Measurements from ENCODE around the gene RHOXF1. TPM values are rescaled to one million over a fixed set of nuclear protein-coding genes. Genes with fewer than 3 reads are reported as not detected.
A peak's percentile ranks its signal among the peaks of the same experiment; 100 is the strongest.
"Not testable (repeated sequence)": the region's sequence is repeated elsewhere in the genome, so short reads cannot be mapped to it uniquely, and the experiment has no call there.

Gene RHOXF1
- total and polyA plus RNA-seq, 12 donors: 0.38 to 1.2 (median 0.44) TPM; not detected in 8

GRCh38 chrX:120087289-120088017 is 28.3 kb downstream of the RHOXF1 start:
- ATAC-seq (no peak), DNase-seq (no peak)
- H3K9me3 ChIP-seq: no peaks in the 10 kb centered on the region
- H3K27ac ChIP-seq: no peak overlapping the region
- intact Hi-C loops (cut with DNase I): no loop called here
- whole genome bisulfite sequencing, 2 donors: 54 to 64% methylated on average over 10 of the region's 10 CpGs
- no peaks in the 10 kb centered on the region for H3K36me3 ChIP-seq
- peaks cover 0 to 3% (median 0%) of the 10 kb centered on the region in 9 donors for H3K4me1 ChIP-seq
- no peaks in the 10 kb centered on the region for H3K27me3 ChIP-seq
- TF ChIP-seq, protein P1, sequence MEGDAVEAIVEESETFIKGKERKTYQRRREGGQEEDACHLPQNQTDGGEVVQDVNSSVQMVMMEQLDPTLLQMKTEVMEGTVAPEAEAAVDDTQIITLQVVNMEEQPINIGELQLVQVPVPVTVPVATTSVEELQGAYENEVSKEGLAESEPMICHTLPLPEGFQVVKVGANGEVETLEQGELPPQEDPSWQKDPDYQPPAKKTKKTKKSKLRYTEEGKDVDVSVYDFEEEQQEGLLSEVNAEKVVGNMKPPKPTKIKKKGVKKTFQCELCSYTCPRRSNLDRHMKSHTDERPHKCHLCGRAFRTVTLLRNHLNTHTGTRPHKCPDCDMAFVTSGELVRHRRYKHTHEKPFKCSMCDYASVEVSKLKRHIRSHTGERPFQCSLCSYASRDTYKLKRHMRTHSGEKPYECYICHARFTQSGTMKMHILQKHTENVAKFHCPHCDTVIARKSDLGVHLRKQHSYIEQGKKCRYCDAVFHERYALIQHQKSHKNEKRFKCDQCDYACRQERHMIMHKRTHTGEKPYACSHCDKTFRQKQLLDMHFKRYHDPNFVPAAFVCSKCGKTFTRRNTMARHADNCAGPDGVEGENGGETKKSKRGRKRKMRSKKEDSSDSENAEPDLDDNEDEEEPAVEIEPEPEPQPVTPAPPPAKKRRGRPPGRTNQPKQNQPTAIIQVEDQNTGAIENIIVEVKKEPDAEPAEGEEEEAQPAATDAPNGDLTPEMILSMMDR (IDR thresholded peaks at IDR 0.05): no peak
- H3K4me3 ChIP-seq: peak overlapping the region in 3 of 10 donors; percentile 10 to 17 (median 11)

GRCh38 chrX:120085553-120086185 is 30.0 kb downstream of the RHOXF1 start:
- peak in 4 of 8 donors; percentile 22 to 63 (median 40) for ATAC-seq
- H3K4me3 ChIP-seq: not testable (repeated sequence)

DNA sequence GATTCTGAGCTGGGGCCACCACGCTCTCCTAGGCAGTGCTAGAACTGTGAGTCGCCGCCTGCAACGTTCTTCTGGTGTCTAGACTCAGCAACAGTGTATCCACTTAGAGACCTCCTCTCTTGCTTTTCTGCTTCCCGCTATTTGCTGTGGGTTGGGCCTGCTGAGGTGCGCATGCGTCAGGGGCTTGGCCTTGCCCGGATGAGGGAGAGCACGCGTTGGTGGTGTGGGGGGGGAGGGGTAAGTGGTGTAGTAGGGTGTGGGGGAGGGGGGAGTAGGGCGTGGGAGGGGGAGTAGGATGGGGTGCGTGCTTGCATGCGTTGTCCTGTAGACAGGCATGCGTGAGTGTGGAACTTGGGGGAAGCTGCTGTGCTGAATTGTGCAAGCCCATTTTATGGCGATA is 38.1 kb downstream of the RHOXF1 start, which contains the start of gene RHOXF2B:
RHOXF2B (minus strand) TSS at position 101 of the 400 bp plus-strand sequence. CDS start 138 bp downstream, outside the sequence.
- H3K27me3 ChIP-seq; H3K27ac ChIP-seq; DNase-seq; intact Hi-C loops (cut with DNase I); H3K9me3 ChIP-seq; H3K36me3 ChIP-seq; H3K4me3 ChIP-seq; H3K4me1 ChIP-seq; ATAC-seq: not testable (repeated sequence)
- WGBS, 2 donors: no CpG with 5 or more reads among the region's 15 CpGs

More at GRCh38 chrX:120085553-120086185, 30.0 kb downstream of the RHOXF1 start:
- H3K27me3 ChIP-seq; DNase-seq; intact Hi-C loops (cut with DNase I); H3K9me3 ChIP-seq; H3K27ac ChIP-seq; H3K4me1 ChIP-seq; H3K36me3 ChIP-seq: not testable (repeated sequence)
- no CpG with 5 or more reads among the region's 12 CpGs for WGBS, 2 donors

DNA sequence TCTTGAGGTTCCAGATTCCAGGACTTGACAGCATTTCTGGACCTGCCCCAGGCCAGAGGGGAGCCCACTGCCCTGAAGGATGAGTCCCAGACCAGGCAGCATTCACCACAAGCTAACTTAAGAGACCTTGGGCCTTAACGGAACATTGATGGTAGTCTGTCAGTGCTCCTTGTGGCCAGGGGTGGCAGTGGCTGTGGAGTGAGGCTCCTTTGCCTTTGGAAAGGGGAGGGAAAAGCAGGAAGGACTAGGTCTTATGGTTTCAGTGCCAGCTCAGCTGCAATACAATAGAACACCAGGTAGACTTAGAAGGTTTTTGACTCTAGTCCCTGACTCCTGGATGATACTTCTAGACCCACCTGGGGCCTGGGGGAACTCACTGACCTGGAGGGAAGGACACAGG is 49.5 kb downstream of the RHOXF1 start:
- H3K27me3 ChIP-seq; H3K27ac ChIP-seq; H3K9me3 ChIP-seq; H3K4me1 ChIP-seq; DNase-seq; H3K4me3 ChIP-seq; H3K36me3 ChIP-seq; ATAC-seq; intact Hi-C loops (cut with DNase I): not testable (repeated sequence)
- WGBS, 2 donors: 85 to 92% methylated on average over 1 of the region's 1 CpG

Other genes starting within 250 kb of the RHOXF1 start
- gene RNF113A, start 244.2 kb downstream of the RHOXF1 start, total RNA-seq: 10 to 100 TPM in 3 of 10 donors, 1 to 10 TPM in 7; 5.6 to 10.9 (median 9.6) TPM
- 10 to 100 TPM; 12.6 to 13.8 TPM for gene RNF113A, start 244.2 kb downstream of the RHOXF1 start, polyA plus RNA-seq
- 100 to 1,000 TPM; 395 to 638 (median 548) TPM for gene NDUFA1, start 244.1 kb downstream of the RHOXF1 start, total RNA-seq
- 1,000 to 10,000 TPM in 1 of 2 donors, 100 to 1,000 TPM in 1; 486 to 2,208 TPM for gene NDUFA1, start 244.1 kb downstream of the RHOXF1 start, polyA plus RNA-seq
- gene AKAP14, start 220.0 kb downstream of the RHOXF1 start, total RNA-seq: not detected
- gene AKAP14, start 220.0 kb downstream of the RHOXF1 start, polyA plus RNA-seq: not detected
- gene NKAP, start 172.2 kb downstream of the RHOXF1 start, total RNA-seq: 1 to 10 TPM; 5.2 to 7.3 (median 5.8) TPM
- gene NKAP, start 172.2 kb downstream of the RHOXF1 start, polyA plus RNA-seq: 1 to 10 TPM; 4.7 to 8.6 TPM
- not detected for gene RHOXF2B, start 38.2 kb downstream of the RHOXF1 start, total RNA-seq
- not detected for gene RHOXF2B, start 38.2 kb downstream of the RHOXF1 start, polyA plus RNA-seq
- gene RHOXF2, start 42.7 kb upstream of the RHOXF1 start, total RNA-seq: not detected
- not detected for gene RHOXF2, start 42.7 kb upstream of the RHOXF1 start, polyA plus RNA-seq
- gene ZBTB33, start 134.9 kb upstream of the RHOXF1 start, total RNA-seq: 1 to 10 TPM; 5.2 to 8.5 (median 6.6) TPM
- 1 to 10 TPM; 1.8 to 2.5 TPM for gene ZBTB33, start 134.9 kb upstream of the RHOXF1 start, polyA plus RNA-seq
- 1 to 10 TPM in 1 of 10 donors, under 1 TPM in 8, not detected in 1; 0.09 to 1.3 (median 0.33) TPM for gene TMEM255A, start 195.5 kb upstream of the RHOXF1 start, total RNA-seq
- gene TMEM255A, start 195.5 kb upstream of the RHOXF1 start, polyA plus RNA-seq: under 1 TPM; 0.15 to 0.16 TPM
- gene ATP1B4, start 246.2 kb upstream of the RHOXF1 start, total RNA-seq: 1 to 10 TPM in 2 of 10 donors, under 1 TPM in 6, not detected in 2; 0.11 to 4.6 (median 0.72) TPM
- gene ATP1B4, start 246.2 kb upstream of the RHOXF1 start, polyA plus RNA-seq: not detected

Measured in heart right ventricle (tissue), 16 donors.